Hepatocyte (in vitro differentiated cells): ENCODE results near the gene RASGRP2.

Experiments
- CTCF ChIP-seq: fragments of 200-600 bp; sonication (generic); IDR thresholded peaks from 2 replicates; pipeline ENCODE4 v1.5.1; 2016; ENCODE audit warnings: antibody characterized with exemption, mild to moderate bottlenecking; ENCODE audit not compliant: poor library complexity
- EZH2 ChIP-seq: fragments of 200-600 bp; sonication (generic); IDR thresholded peaks from 2 replicates; pipeline ENCODE4 v1.6.1; 2016; ENCODE audit warnings: antibody characterized with exemption, mild to moderate bottlenecking, borderline replicate concordance
- EZH2phosphoT487 ChIP-seq: fragments of 200-600 bp; sonication (generic); IDR thresholded peaks from one replicate; pipeline ENCODE4 v1.6.1; 2018; ENCODE audit warnings: antibody characterized with exemption, mild to moderate bottlenecking, low read depth, moderate library complexity; ENCODE audit not compliant: unreplicated experiment, severe bottlenecking

- TF ChIP-seq EZH2, result no peak
- TF ChIP-seq CTCF, result no peak
- TF ChIP-seq EZH2phosphoT487, result no peak
These were observed 12.3 kb downstream of the RASGRP2 start for GRCh38 chr11:64731601-64732000.
